Natural killer cell (primary cell): ENCODE measurements around the gene TXNRD3. TPM values are rescaled to one million over a fixed set of nuclear protein-coding genes. Genes with fewer than 3 reads are reported as not detected.
"Not testable (repeated sequence)": the region's sequence is repeated elsewhere in the genome, so short reads cannot be mapped to it uniquely, and the experiment has no call there.

ENCODE experiments used
- ATAC-seq, 3 donors: fragments of 150-1000 bp in 2 of 3; fragments of 200-7000 bp in 1 of 3; cut with Tn5 transposase; 1 replicate in 1 of 3; 2 replicates in 2 of 3; pipeline ENCODE4 v1.10.0; 2021; ENCODE audit warnings: mild to moderate bottlenecking in 2 of 3, moderate library complexity in 2 of 3
- DNase-seq, 2 donors: peaks; one replicate each; pipeline versions ENCODE4 v3.0.0 to v3.0.0-alpha.2; 2013 to 2021; ENCODE audit warnings: mixed read lengths in 1 of 2
- H3K27ac ChIP-seq: one replicate; pipeline ENCODE4 v1.5.1; 2013; ENCODE audit warnings: mild to moderate bottlenecking, low read length
- H3K27me3 ChIP-seq: one replicate; pipeline ENCODE4 v1.6.1; 2013; ENCODE audit warnings: low read length; ENCODE audit not compliant: control insufficient read depth, insufficient read depth
- H3K36me3 ChIP-seq: one replicate; pipeline ENCODE4 v1.6.1; 2013; ENCODE audit warnings: low read length; ENCODE audit not compliant: control insufficient read depth, insufficient read depth
- H3K4me1 ChIP-seq: one replicate; pipeline ENCODE4 v1.6.1; 2013; ENCODE audit warnings: low read length; ENCODE audit not compliant: control insufficient read depth, insufficient read depth
- H3K4me3 ChIP-seq: one replicate; pipeline ENCODE4 v1.5.1; 2013; ENCODE audit warnings: low read length
- H3K9me3 ChIP-seq: one replicate; pipeline ENCODE4 v1.6.1; 2013; ENCODE audit warnings: low read length; ENCODE audit not compliant: control insufficient read depth, insufficient read depth
- H3K27ac Mint-ChIP-seq, 2 donors: one replicate each; pipeline ENCODE4 v1.8.0; 2022; ENCODE audit warnings: mild to moderate bottlenecking in 2 of 2, mixed read lengths in 2 of 2, moderate library complexity in 1 of 2
- H3K27me3 Mint-ChIP-seq, 2 donors: one replicate each; pipeline ENCODE4 v1.8.0; 2022; ENCODE audit warnings: low read depth in 2 of 2, mixed read lengths in 2 of 2
- H3K36me3 Mint-ChIP-seq: one replicate; pipeline ENCODE4 v1.8.0; 2022; ENCODE audit warnings: mixed read lengths
- H3K4me1 Mint-ChIP-seq, 2 donors: one replicate each; pipeline ENCODE4 v1.8.0; 2022; ENCODE audit warnings: mixed read lengths in 2 of 2
- H3K4me3 Mint-ChIP-seq: one replicate; pipeline ENCODE4 v1.8.0; 2022; ENCODE audit warnings: mild to moderate bottlenecking, moderate library complexity, mixed read lengths
- H3K9me3 Mint-ChIP-seq, 2 donors: one replicate each; pipeline ENCODE4 v1.8.0; 2022; ENCODE audit warnings: mixed read lengths in 2 of 2
- CTCF ChIP-seq: fragments of 200-600 bp; IDR thresholded peaks from one replicate; pipeline ENCODE4 v1.8.0; 2022; ENCODE audit warnings: antibody characterized with exemption
- WGBS: methylation state at CpG from one replicate; pipeline ENCODE4 v1.1.7; 2013; ENCODE audit warnings: missing lambda C conversion rate; ENCODE audit not compliant: insufficient coverage; 5-methylcytosine and 5-hydroxymethylcytosine counted together
- intact Hi-C: fragments of 100-400 bp; cut with micrococcal nuclease; formaldehyde crosslinking; loops from one replicate; pipeline ENCODE4 v1.14.2; 2022
- total RNA-seq, 4 donors: library from RNA; stranded (reverse); fragments of 120-200 nt in 1 of 4; gene quantifications; one replicate each; pipeline versions ENCODE4 v1.2.3 to v1.2.4, GENCODE V29; 2013 to 2022

Gene TXNRD3
- total RNA-seq, 3 donors from 2014 or later (not counting 1 experiment from before 2014, with no cell fraction given), result 0.77 to 1.1 (median 0.80) TPM

GRCh38 chr3:126636436-126636835 lies 18.5 kb downstream of the TXNRD3 start:
- TF ChIP-seq CTCF, result no peak
- no peak overlapping the region for H3K27ac ChIP-seq
- DNase-seq (no peak), ATAC-seq (no peak)
- H3K27me3 ChIP-seq, result no peaks in the 10 kb centered on the region
- Mint-ChIP-seq H3K4me1 (no peaks in the 10 kb centered on the region), H3K4me3 (no peak overlapping the region), H3K27me3 (peaks cover 0 to 2% of the 10 kb centered on the region in 2 donors), H3K36me3 (no peaks in the 10 kb centered on the region), H3K27ac (no peak overlapping the region), H3K9me3 (no peaks in the 10 kb centered on the region)
- H3K4me1 ChIP-seq, result no peaks in the 10 kb centered on the region
- no peak overlapping the region for H3K4me3 ChIP-seq
- 100% methylated on average over 2 of the region's 2 CpGs for WGBS
- no peaks in the 10 kb centered on the region for H3K36me3 ChIP-seq
- no peaks in the 10 kb centered on the region for H3K9me3 ChIP-seq
- intact Hi-C loops, result no loop called here

DNA sequence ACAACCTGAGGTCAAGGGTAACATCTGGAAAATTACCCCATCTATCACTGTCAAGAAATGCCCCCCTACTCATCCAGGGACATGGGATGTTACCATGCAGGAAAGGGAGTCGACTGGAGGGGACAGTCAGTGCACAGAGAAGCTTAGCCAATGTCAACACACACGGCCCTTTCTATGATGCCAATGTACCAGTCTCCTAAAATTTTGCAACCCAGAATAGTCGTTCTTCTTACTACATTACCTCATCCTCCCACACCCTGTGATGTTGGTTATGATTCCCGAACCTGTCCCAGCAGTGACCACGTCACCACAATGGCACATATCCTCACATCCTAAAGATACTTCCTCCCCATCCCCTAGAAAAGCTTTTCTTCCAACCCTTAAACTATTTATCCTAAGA lies 20.1 kb downstream of the TXNRD3 start:
- H3K27ac Mint-ChIP-seq, result no peak overlapping the region
- no peak overlapping the region for H3K27ac ChIP-seq
- TF ChIP-seq CTCF, result no peak
- H3K4me3 ChIP-seq, result no peak overlapping the region
- DNase-seq (no peak), ATAC-seq (no peak)
- no peaks in the 10 kb centered on the region for H3K27me3 ChIP-seq
- no peaks in the 10 kb centered on the region for H3K9me3 ChIP-seq
- no peaks in the 10 kb centered on the region for H3K9me3 Mint-ChIP-seq
- H3K4me1 ChIP-seq, result no peaks in the 10 kb centered on the region
- peaks cover 0 to 7% of the 10 kb centered on the region in 2 donors for H3K4me1 Mint-ChIP-seq
- no peaks in the 10 kb centered on the region for H3K27me3 Mint-ChIP-seq
- 91% methylated on average over 5 of the region's 5 CpGs for WGBS
- H3K36me3 Mint-ChIP-seq, result no peaks in the 10 kb centered on the region
- intact Hi-C loops, result no loop called here
- H3K36me3 ChIP-seq, result no peaks in the 10 kb centered on the region
- no peak overlapping the region for H3K4me3 Mint-ChIP-seq

- H3K27ac Mint-ChIP-seq, result no peak overlapping the region
- H3K27me3 ChIP-seq, result no peaks in the 10 kb centered on the region
Measured at GRCh38 chr3:126630020-126630419, 24.9 kb downstream of the TXNRD3 start.

DNA sequence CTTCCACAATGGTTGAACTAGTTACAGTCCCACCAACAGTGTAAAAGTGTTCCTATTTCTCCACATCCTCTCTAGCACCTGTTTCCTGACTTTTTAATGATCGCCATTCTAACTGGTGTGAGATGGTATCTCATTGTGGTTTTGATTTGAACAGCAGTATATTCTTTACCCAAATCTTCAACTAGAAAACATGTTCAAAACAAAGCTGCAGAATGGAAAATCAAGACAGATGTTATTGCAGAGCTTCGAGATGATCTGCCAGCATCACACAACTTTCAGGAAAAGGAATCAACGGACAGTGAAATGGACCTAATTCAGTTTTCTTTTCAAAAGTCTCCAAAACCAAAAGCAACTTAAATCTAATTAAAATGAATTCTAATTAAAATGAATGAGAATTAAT lies 29.2 kb downstream of the TXNRD3 start:
- H3K9me3 ChIP-seq, H3K27ac Mint-ChIP-seq, H3K4me3 ChIP-seq, H3K36me3 Mint-ChIP-seq, H3K9me3 Mint-ChIP-seq, DNase-seq, intact Hi-C loops, H3K27me3 Mint-ChIP-seq, H3K36me3 ChIP-seq, H3K4me1 ChIP-seq, H3K27me3 ChIP-seq, ATAC-seq, H3K4me3 Mint-ChIP-seq, H3K27ac ChIP-seq: not testable (repeated sequence)
- peaks cover 5 to 13% of the 10 kb centered on the region in 2 donors for H3K4me1 Mint-ChIP-seq
- WGBS, result 46% methylated on average over 2 of the region's 3 CpGs

More at GRCh38 chr3:126630020-126630419, 24.9 kb downstream of the TXNRD3 start:
- H3K36me3 Mint-ChIP-seq, result no peaks in the 10 kb centered on the region
- Histone ChIP-seq H3K4me1 (no peaks in the 10 kb centered on the region), H3K4me3 (no peak overlapping the region), H3K9me3 (no peaks in the 10 kb centered on the region), H3K36me3 (no peaks in the 10 kb centered on the region), H3K27ac (no peak overlapping the region)
- no peaks in the 10 kb centered on the region for H3K27me3 Mint-ChIP-seq
- DNase-seq (no peak), ATAC-seq (no peak)
- no peaks in the 10 kb centered on the region for H3K9me3 Mint-ChIP-seq
- no peak for TF ChIP-seq CTCF
- 55% methylated on average over 2 of the region's 2 CpGs for WGBS
- intact Hi-C loops, result no loop called here
- H3K4me1 Mint-ChIP-seq, result peaks cover 5 to 13% of the 10 kb centered on the region in 2 donors
- no peak overlapping the region for H3K4me3 Mint-ChIP-seq
